DOHH2 (cell line): ENCODE data around the gene DFFB.

ENCODE experiments used
- H3F3A ChIP-seq: fragments of 200-600 bp; sonication (generic), shearing (Covaris generic); 2 replicates; pipeline ENCODE4 v1.6.0; 2016; ENCODE audit warnings: antibody characterized with exemption, mild to moderate bottlenecking; ENCODE audit not compliant: control insufficient read depth, insufficient read depth
- H3K27ac ChIP-seq: fragments of 200-600 bp; sonication (generic); 2 replicates; pipeline ENCODE4 v1.5.1; 2014; ENCODE audit warnings: low read depth, mild to moderate bottlenecking, low read length, moderate library complexity
- H3K27me3 ChIP-seq: fragments of 200-600 bp; sonication (generic); 2 replicates; pipeline ENCODE4 v1.6.1; 2014; ENCODE audit warnings: mild to moderate bottlenecking, low read length, mixed read lengths; ENCODE audit not compliant: control insufficient read depth
- H3K36me3 ChIP-seq: fragments of 200-600 bp; sonication (generic); 2 replicates; pipeline ENCODE4 v1.6.1; 2014; ENCODE audit warnings: mild to moderate bottlenecking, low read length, moderate library complexity, mixed read lengths; ENCODE audit not compliant: control insufficient read depth
- H3K4me1 ChIP-seq: fragments of 200-600 bp; sonication (generic); 2 replicates; pipeline ENCODE4 v1.6.1; 2014; ENCODE audit warnings: mild to moderate bottlenecking, low read length, mixed read lengths; ENCODE audit not compliant: control insufficient read depth
- H3K4me2 ChIP-seq: fragments of 200-600 bp; sonication (generic); 2 replicates; pipeline ENCODE4 v1.6.0; 2014; ENCODE audit warnings: mild to moderate bottlenecking, low read length, moderate library complexity
- H3K4me3 ChIP-seq: fragments of 200-600 bp; sonication (generic); 2 replicates; pipeline ENCODE4 v1.5.1; 2014; ENCODE audit warnings: mild to moderate bottlenecking, low read length, mixed read lengths
- H3K79me2 ChIP-seq: fragments of 200-600 bp; sonication (generic); 2 replicates; pipeline ENCODE4 v1.6.1; 2014; ENCODE audit warnings: mild to moderate bottlenecking, low read length, mixed read lengths; ENCODE audit not compliant: control insufficient read depth
- H3K9me2 ChIP-seq: fragments of 200-600 bp; sonication (generic); replicated peaks from 2 replicates; pipeline ENCODE4 v1.6.1; 2014; ENCODE audit warnings: mild to moderate bottlenecking, low read length, mixed read lengths; ENCODE audit not compliant: control insufficient read depth
- H3K9me3 ChIP-seq: fragments of 200-600 bp; sonication (generic); 2 replicates; pipeline ENCODE4 v1.6.1; 2014; ENCODE audit warnings: antibody characterized with exemption, low read length, mixed read lengths; ENCODE audit not compliant: control insufficient read depth, insufficient read depth
- H4K20me1 ChIP-seq: fragments of 200-600 bp; sonication (generic); 2 replicates; pipeline ENCODE4 v1.6.0; 2014; ENCODE audit warnings: low read depth, mild to moderate bottlenecking, antibody characterized with exemption, low read length, moderate library complexity; ENCODE audit not compliant: control insufficient read depth, insufficient read depth
- CTCF ChIP-seq: fragments of 200-600 bp; sonication (generic); IDR thresholded peaks from one replicate; pipeline ENCODE4 v1.5.1; 2014; ENCODE audit warnings: antibody characterized with exemption, mild to moderate bottlenecking, low read depth, low read length; ENCODE audit not compliant: poor library complexity, severe bottlenecking
- EZH2phosphoT487 ChIP-seq: fragments of 200-600 bp; sonication (generic); IDR thresholded peaks from 2 replicates; pipeline ENCODE4 v1.6.1; 2017; ENCODE audit warnings: borderline replicate concordance, mild to moderate bottlenecking, antibody characterized with exemption, low read length, moderate library complexity, mixed read lengths

DFFB gene

DNA sequence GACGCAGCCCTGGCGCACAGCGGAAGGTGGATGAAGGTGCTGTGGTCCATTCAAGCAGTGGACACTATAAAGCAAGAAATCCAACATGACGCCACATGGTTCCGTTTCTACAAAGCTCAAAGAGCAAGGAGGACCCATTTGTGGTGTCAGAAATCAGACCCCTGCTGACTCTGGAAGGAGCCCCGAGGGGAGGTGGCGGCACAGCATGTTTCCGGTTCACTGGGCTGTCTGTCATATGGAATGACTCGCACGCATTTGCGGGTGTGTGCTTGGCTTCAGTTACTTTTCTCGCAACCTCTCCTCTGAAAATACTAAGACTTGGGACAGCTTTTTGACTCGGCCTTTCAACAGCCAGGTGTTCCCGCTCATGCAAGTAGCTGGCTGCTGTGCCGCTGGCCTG lies 31.9 kb upstream of the DFFB start:
- H3K9me3 ChIP-seq, result no peaks in the 10 kb centered on the region
- no peaks in the 10 kb centered on the region for H3K9me2 ChIP-seq
- no peaks in the 10 kb centered on the region for H3K27me3 ChIP-seq
- H3K79me2 ChIP-seq, result no peaks in the 10 kb centered on the region
- no peak for TF ChIP-seq EZH2phosphoT487
- TF ChIP-seq CTCF, result no peak
- H3K4me1 ChIP-seq, result no peaks in the 10 kb centered on the region
- no peaks in the 10 kb centered on the region for H4K20me1 ChIP-seq
- no peak overlapping the region for H3K4me2 ChIP-seq
- H3K4me3 ChIP-seq, result no peak overlapping the region
- H3F3A ChIP-seq, result no peaks in the 10 kb centered on the region
- H3K36me3 ChIP-seq, result peaks cover 76% of the 10 kb centered on the region
- no peak overlapping the region for H3K27ac ChIP-seq

DNA sequence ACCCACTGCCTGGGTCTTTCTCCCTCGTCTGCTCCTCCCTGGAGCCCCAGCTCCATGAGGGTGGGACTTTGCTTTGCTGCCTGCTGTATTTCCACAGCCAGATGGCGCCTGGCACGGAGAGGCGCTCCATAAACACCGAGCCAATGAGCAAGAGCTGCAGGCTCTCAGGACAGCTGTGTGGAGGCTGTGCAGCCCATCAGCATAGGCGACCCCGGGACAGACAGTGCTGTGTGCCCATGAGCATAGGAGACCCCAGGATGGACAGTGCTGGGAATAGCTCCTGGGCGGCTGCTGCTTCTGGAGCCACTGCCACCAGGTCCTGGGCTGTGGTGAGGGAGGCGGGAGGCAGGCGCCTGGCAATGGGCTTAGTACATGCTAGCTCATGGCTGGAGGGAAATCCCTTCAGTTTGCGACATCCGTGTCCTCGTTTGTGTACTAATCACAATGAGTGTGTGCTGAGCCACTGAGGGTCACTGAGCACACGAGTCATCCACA lies 29.4 kb upstream of the DFFB start:
- H3K9me3 ChIP-seq, result no peaks in the 10 kb centered on the region
- H3K36me3 ChIP-seq, result peaks cover 74% of the 10 kb centered on the region
- H4K20me1 ChIP-seq, result no peaks in the 10 kb centered on the region
- no peak for TF ChIP-seq EZH2phosphoT487
- no peak for TF ChIP-seq CTCF
- no peaks in the 10 kb centered on the region for H3K27me3 ChIP-seq
- no peaks in the 10 kb centered on the region for H3F3A ChIP-seq
- H3K9me2 ChIP-seq, result no peaks in the 10 kb centered on the region
- H3K4me1 ChIP-seq, result no peaks in the 10 kb centered on the region
- no peak overlapping the region for H3K4me2 ChIP-seq
- no peak overlapping the region for H3K27ac ChIP-seq
- no peaks in the 10 kb centered on the region for H3K79me2 ChIP-seq
- no peak overlapping the region for H3K4me3 ChIP-seq

- H3K36me3 ChIP-seq, result peaks cover 70% of the 10 kb centered on the region
- H3K4me1 ChIP-seq, result no peaks in the 10 kb centered on the region
- H3K27me3 ChIP-seq, result no peaks in the 10 kb centered on the region
- H3K4me3 ChIP-seq, result no peak overlapping the region
- H4K20me1 ChIP-seq, result no peaks in the 10 kb centered on the region
- H3K9me2 ChIP-seq, result no peaks in the 10 kb centered on the region
- H3K27ac ChIP-seq, result no peak overlapping the region
- no peak for TF ChIP-seq CTCF
- no peak for TF ChIP-seq EZH2phosphoT487
- H3K79me2 ChIP-seq, result no peaks in the 10 kb centered on the region
- no peaks in the 10 kb centered on the region for H3K9me3 ChIP-seq
- H3K4me2 ChIP-seq, result no peak overlapping the region
- no peaks in the 10 kb centered on the region for H3F3A ChIP-seq
Measured at GRCh38 chr1:3828391-3828790, 28.9 kb upstream of the DFFB start.

DNA sequence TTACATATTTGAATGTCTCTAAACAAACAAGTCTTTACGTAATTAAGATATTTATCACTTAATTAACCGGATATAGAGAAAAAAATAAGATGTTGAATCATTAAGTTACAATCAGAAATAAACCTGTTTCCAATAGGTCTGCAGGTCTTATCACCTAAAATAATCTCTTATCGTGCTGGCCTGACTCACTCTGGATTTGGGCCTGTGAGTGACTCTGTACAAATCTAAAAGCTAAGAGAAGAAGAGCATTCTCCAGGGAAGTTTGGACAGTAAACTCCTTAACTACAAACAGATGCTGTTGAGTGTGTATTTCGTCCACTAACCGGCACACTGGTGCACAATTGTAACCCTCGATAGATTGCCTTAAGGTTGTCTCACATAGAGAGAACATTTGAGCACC lies 25.6 kb upstream of the DFFB start:
- Histone ChIP-seq H4K20me1 (no peaks in the 10 kb centered on the region), H3K4me2 (no peak overlapping the region), H3K9me3 (no peaks in the 10 kb centered on the region), H3K27ac (no peak overlapping the region), H3K79me2 (no peaks in the 10 kb centered on the region), H3K4me1 (no peaks in the 10 kb centered on the region), H3K4me3 (no peak overlapping the region), H3K9me2 (no peaks in the 10 kb centered on the region), H3K27me3 (no peaks in the 10 kb centered on the region), H3K36me3 (peaks cover 64% of the 10 kb centered on the region), H3F3A (no peaks in the 10 kb centered on the region)
- TF ChIP-seq EZH2phosphoT487 (no peak), CTCF (no peak)
